Panc1 (cell line): Measurements from ENCODE around the gene PTS.

ENCODE experiments used
- CTCF ChIP-seq: fragments of 450-650 bp; IDR thresholded peaks from 2 replicates; pipeline ENCODE4 v1.5.1; 2017; ENCODE audit warnings: mild to moderate bottlenecking
- REST ChIP-seq, 2 experiments: IDR thresholded peaks; 2 replicates each; pipeline ENCODE4 v1.6.1; 2011 to 2012; ENCODE audit warnings: low read depth in 2 of 2, control low read depth in 1 of 2, low read length in 1 of 2, mild to moderate bottlenecking in 1 of 2, moderate library complexity in 1 of 2; ENCODE audit not compliant: insufficient read depth in 1 of 2

- no peak for TF ChIP-seq CTCF
- TF ChIP-seq REST (IDR thresholded peaks at IDR 0.05; ENCODE audit: insufficient read depth in 1 of 2, low read depth in 2 of 2, low read length in 1 of 2), result no peak
Observed at GRCh38 chr11:112277029-112277428, 50.8 kb downstream of the PTS start.
